ENCODE measurements around the gene ASRGL1. TPM values are rescaled to one million over a fixed set of nuclear protein-coding genes. Genes with fewer than 3 reads are reported as not detected.

Gene ASRGL1
- total RNA-seq, 6 experiments from 2014 or later: 1.8 to 28.5 (median 4.7) TPM

DNA sequence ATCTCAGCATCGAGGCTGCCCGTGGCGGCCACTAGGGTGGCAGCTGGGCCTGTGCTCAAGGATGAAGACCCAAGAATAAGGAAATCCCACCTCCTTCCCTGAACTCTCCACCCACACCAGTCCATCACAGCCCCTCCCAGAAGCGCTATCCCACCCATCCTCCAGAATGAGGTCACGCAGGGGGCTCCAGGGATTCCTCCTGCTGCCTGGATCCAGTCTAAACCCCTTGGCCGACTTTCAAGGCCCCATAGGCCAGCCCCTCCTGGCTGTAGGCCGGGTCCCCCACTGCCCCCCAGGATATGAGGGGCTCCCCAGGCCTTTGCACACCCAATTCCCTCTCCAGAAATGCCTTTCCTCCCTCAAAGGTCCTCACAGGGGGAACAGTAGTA is 62.6 kb downstream of the ASRGL1 start:
- TF ChIP-seq, protein P1, sequence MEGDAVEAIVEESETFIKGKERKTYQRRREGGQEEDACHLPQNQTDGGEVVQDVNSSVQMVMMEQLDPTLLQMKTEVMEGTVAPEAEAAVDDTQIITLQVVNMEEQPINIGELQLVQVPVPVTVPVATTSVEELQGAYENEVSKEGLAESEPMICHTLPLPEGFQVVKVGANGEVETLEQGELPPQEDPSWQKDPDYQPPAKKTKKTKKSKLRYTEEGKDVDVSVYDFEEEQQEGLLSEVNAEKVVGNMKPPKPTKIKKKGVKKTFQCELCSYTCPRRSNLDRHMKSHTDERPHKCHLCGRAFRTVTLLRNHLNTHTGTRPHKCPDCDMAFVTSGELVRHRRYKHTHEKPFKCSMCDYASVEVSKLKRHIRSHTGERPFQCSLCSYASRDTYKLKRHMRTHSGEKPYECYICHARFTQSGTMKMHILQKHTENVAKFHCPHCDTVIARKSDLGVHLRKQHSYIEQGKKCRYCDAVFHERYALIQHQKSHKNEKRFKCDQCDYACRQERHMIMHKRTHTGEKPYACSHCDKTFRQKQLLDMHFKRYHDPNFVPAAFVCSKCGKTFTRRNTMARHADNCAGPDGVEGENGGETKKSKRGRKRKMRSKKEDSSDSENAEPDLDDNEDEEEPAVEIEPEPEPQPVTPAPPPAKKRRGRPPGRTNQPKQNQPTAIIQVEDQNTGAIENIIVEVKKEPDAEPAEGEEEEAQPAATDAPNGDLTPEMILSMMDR (IDR thresholded peaks at IDR 0.05): no peak
- TF ChIP-seq POLR2A (IDR thresholded peaks at IDR 0.05): no peak
- intact Hi-C loops (cut with DNase I): no loop called here
- no peak for ATAC-seq
- no peak overlapping the region for H3K27ac ChIP-seq
- H3K4me1 ChIP-seq: peaks cover 0 to 13% (median 6%) of the 10 kb centered on the region in 4 donors
- H3K4me3 ChIP-seq: no peak overlapping the region
- no peaks in the 10 kb centered on the region for H3K36me3 ChIP-seq
- no peak for DNase-seq
- H3K27me3 ChIP-seq: no peaks in the 10 kb centered on the region
- no peaks in the 10 kb centered on the region for H3K9me3 ChIP-seq
- 76% methylated on average over 2 of the region's 7 CpGs for WGBS (ENCODE audit: insufficient coverage, low coverage, low lambda C conversion rate, missing lambda C conversion rate)

DNA sequence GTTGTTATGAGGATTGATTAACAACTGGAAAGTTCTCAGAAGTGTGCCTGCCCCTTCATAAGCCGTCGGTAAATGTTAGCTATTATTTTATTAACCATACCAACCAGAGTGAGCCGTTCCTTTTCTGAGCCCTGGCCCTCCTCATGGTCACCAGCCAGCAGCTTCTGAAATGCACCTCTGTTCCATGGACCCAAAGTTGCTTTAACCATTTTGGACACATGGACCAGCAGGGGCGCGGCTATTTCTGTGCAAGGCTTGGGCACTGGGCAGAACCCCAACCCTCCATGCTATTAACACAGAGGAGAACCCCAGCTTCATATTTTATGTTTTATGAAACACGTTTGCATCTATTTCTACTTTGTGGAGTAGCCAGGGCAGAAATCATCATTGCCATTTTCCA is 63.0 kb downstream of the ASRGL1 start:
- no peak overlapping the region for H3K27ac ChIP-seq
- H3K4me1 ChIP-seq: peaks cover 0 to 12% (median 5%) of the 10 kb centered on the region in 4 donors
- no peak overlapping the region for H3K4me3 ChIP-seq
- H3K9me3 ChIP-seq: no peaks in the 10 kb centered on the region
- 73% methylated on average over 4 of the region's 6 CpGs for WGBS (ENCODE audit: insufficient coverage, low coverage, low lambda C conversion rate, missing lambda C conversion rate)
- intact Hi-C loops (cut with DNase I): no loop called here
- DNase-seq: no peak
- no peak for ATAC-seq
- no peaks in the 10 kb centered on the region for H3K27me3 ChIP-seq
- no peak for TF ChIP-seq POLR2A (IDR thresholded peaks at IDR 0.05)
- TF ChIP-seq, protein P1 (IDR thresholded peaks at IDR 0.05): no peak
- no peaks in the 10 kb centered on the region for H3K36me3 ChIP-seq

GRCh38 chr11:62400760-62401159 is 63.5 kb downstream of the ASRGL1 start:
- WGBS (ENCODE audit: insufficient coverage, low coverage, low lambda C conversion rate, missing lambda C conversion rate): 0% methylated on average over 3 of the region's 9 CpGs
- ATAC-seq: peak in 2 of 4 donors; percentile 18 to 41
- no peak overlapping the region for H3K4me3 ChIP-seq
- intact Hi-C loops (cut with DNase I): no loop called here
- H3K27me3 ChIP-seq: no peaks in the 10 kb centered on the region
- TF ChIP-seq POLR2A (IDR thresholded peaks at IDR 0.05): no peak
- TF ChIP-seq, protein P1 (IDR thresholded peaks at IDR 0.05): no peak
- no peaks in the 10 kb centered on the region for H3K36me3 ChIP-seq
- H3K27ac ChIP-seq: no peak overlapping the region
- H3K4me1 ChIP-seq: peaks cover 0 to 12% (median 5%) of the 10 kb centered on the region in 4 donors
- DNase-seq: no peak
- no peaks in the 10 kb centered on the region for H3K9me3 ChIP-seq

GRCh38 chr11:62401356-62401755 is 64.1 kb downstream of the ASRGL1 start:
- no CpG with 5 or more reads among the region's 5 CpGs for WGBS (ENCODE audit: insufficient coverage, low coverage, low lambda C conversion rate, missing lambda C conversion rate)

More at GRCh38 chr11:62401356-62401755, 64.1 kb downstream of the ASRGL1 start:
- intact Hi-C loops (cut with DNase I): no loop called here
- Histone ChIP-seq H3K4me3 (no peak overlapping the region), H3K9me3 (no peaks in the 10 kb centered on the region), H3K27me3 (no peaks in the 10 kb centered on the region), H3K36me3 (no peaks in the 10 kb centered on the region), H3K27ac (no peak overlapping the region), H3K4me1 (peaks cover 0 to 12% (median 5%) of the 10 kb centered on the region in 4 donors)
- TF ChIP-seq POLR2A (IDR thresholded peaks at IDR 0.05): no peak
- TF ChIP-seq, protein P1 (IDR thresholded peaks at IDR 0.05): no peak
- ATAC-seq: no peak
- no peak for DNase-seq
